Astrocyte (in vitro differentiated cells and primary cell): ENCODE results near the gene FITM1. TPM values are rescaled to one million over a fixed set of nuclear protein-coding genes. Genes with fewer than 3 reads are reported as not detected.

Experiments
- DNase-seq: peaks from one replicate; pipeline ENCODE4 v3.0.0-alpha.2; 2010; ENCODE audit warnings: low read depth
- FAIRE-seq: peaks from 2 replicates; lab custom pipeline; 2011; peaks lifted over from hg19 to GRCh38; lab: Jason Lieb, UNC
- H2AFZ ChIP-seq: 2 replicates; pipeline ENCODE4 v1.6.0; 2012; ENCODE audit warnings: low read depth, low read length, inconsistent platforms
- H3K27ac ChIP-seq: 2 replicates; pipeline ENCODE4 v1.5.1; 2011; ENCODE audit warnings: low read depth, low read length, inconsistent platforms
- H3K27me3 ChIP-seq: 2 replicates; pipeline ENCODE4 v1.6.0; 2011; ENCODE audit warnings: low read length, inconsistent platforms; ENCODE audit not compliant: insufficient read depth
- H3K36me3 ChIP-seq: 2 replicates; pipeline ENCODE4 v1.5.1; 2011; ENCODE audit warnings: low read length, inconsistent platforms; ENCODE audit not compliant: insufficient read depth
- H3K4me1 ChIP-seq: 2 replicates; pipeline ENCODE4 v1.5.1; 2011; ENCODE audit warnings: low read length, inconsistent platforms; ENCODE audit not compliant: insufficient read depth
- H3K4me2 ChIP-seq: 2 replicates; pipeline ENCODE4 v1.6.0; 2012; ENCODE audit warnings: low read length, inconsistent platforms
- H3K4me3 ChIP-seq: 2 replicates; pipeline ENCODE4 v1.5.1; 2011; ENCODE audit warnings: low read depth, mild to moderate bottlenecking, low read length, inconsistent platforms; ENCODE audit not compliant: insufficient read depth
- H3K79me2 ChIP-seq: 2 replicates; pipeline ENCODE4 v1.6.0; 2012; ENCODE audit warnings: mild to moderate bottlenecking, low read length, inconsistent platforms; ENCODE audit not compliant: insufficient read depth
- H3K9ac ChIP-seq: 2 replicates; pipeline ENCODE4 v1.6.0; 2012; ENCODE audit warnings: mild to moderate bottlenecking, low read length, inconsistent platforms
- H3K9me3 ChIP-seq: 2 replicates; pipeline ENCODE4 v1.5.1; 2012; ENCODE audit warnings: low read depth, mild to moderate bottlenecking, low read length, inconsistent platforms; ENCODE audit not compliant: insufficient read depth
- H4K20me1 ChIP-seq: 2 replicates; pipeline ENCODE4 v1.6.0; 2012; ENCODE audit warnings: low read length, inconsistent platforms; ENCODE audit not compliant: insufficient read depth
- H3K27ac Mint-ChIP-seq: one replicate; pipeline ENCODE4 v1.8.0; 2021; ENCODE audit warnings: mild to moderate bottlenecking, mixed read lengths; ENCODE audit not compliant: unreplicated experiment
- H3K27me3 Mint-ChIP-seq: one replicate; pipeline ENCODE4 v1.8.0; 2021; ENCODE audit warnings: low read depth, mixed read lengths; ENCODE audit not compliant: unreplicated experiment
- H3K36me3 Mint-ChIP-seq: one replicate; pipeline ENCODE4 v1.8.0; 2021; ENCODE audit warnings: low read depth, mixed read lengths; ENCODE audit not compliant: unreplicated experiment
- H3K4me1 Mint-ChIP-seq: one replicate; pipeline ENCODE4 v1.8.0; 2021; ENCODE audit warnings: low read depth, mixed read lengths; ENCODE audit not compliant: unreplicated experiment
- H3K4me3 Mint-ChIP-seq: one replicate; pipeline ENCODE4 v1.8.0; 2021; ENCODE audit warnings: mild to moderate bottlenecking, moderate library complexity, mixed read lengths; ENCODE audit not compliant: unreplicated experiment
- H3K9me3 Mint-ChIP-seq: one replicate; pipeline ENCODE4 v1.8.0; 2021; ENCODE audit warnings: mild to moderate bottlenecking, mixed read lengths; ENCODE audit not compliant: unreplicated experiment
- CTCF ChIP-seq: IDR thresholded peaks from 2 replicates; pipeline ENCODE4 v1.5.1; 2011; ENCODE audit warnings: low read depth, mild to moderate bottlenecking, inconsistent platforms, low read length, moderate library complexity; ENCODE audit not compliant: insufficient read depth
- EZH2 ChIP-seq: IDR thresholded peaks from 2 replicates; pipeline ENCODE4 v1.6.1; 2012; ENCODE audit warnings: mild to moderate bottlenecking, low read length, inconsistent platforms; ENCODE audit not compliant: insufficient read depth
- total RNA-seq: library from RNA; stranded (reverse); gene quantifications from 2 replicates; pipeline ENCODE4 v1.2.1, GENCODE V29; 2021

Gene FITM1
- total RNA-seq, 1 donor from 2014 or later, result 0.25 TPM

- peaks cover 20% of the 10 kb centered on the region for H3K4me1 Mint-ChIP-seq
- FAIRE-seq, result no peak
- Histone ChIP-seq H3K27me3 (no peaks in the 10 kb centered on the region), H3K79me2 (peaks cover 12% of the 10 kb centered on the region), H3K4me2 (peak overlapping the region; percentile 94), H2AFZ (no peak overlapping the region), H4K20me1 (peaks cover 30% of the 10 kb centered on the region), H3K9ac (peak overlapping the region; percentile 90), H3K9me3 (no peaks in the 10 kb centered on the region), H3K27ac (peak overlapping the region; percentile 86), H3K4me1 (peaks cover 12% of the 10 kb centered on the region), H3K4me3 (peak overlapping the region; percentile 74), H3K36me3 (peaks cover 30% of the 10 kb centered on the region)
- DNase-seq, result peak; percentile 26
- peak overlapping the region; percentile 93 for H3K4me3 Mint-ChIP-seq
- no peak for TF ChIP-seq EZH2
- TF ChIP-seq CTCF, result no peak
- H3K27me3 Mint-ChIP-seq, result no peaks in the 10 kb centered on the region
- H3K36me3 Mint-ChIP-seq, result peaks cover 41% of the 10 kb centered on the region
- peak overlapping the region; percentile 99 for H3K27ac Mint-ChIP-seq
- H3K9me3 Mint-ChIP-seq, result no peaks in the 10 kb centered on the region
Measured at GRCh38 chr14:24162093-24162492, 31.6 kb downstream of the FITM1 start.

- Mint-ChIP-seq H3K27me3 (no peaks in the 10 kb centered on the region), H3K9me3 (no peaks in the 10 kb centered on the region), H3K36me3 (peaks cover 41% of the 10 kb centered on the region), H3K4me1 (peaks cover 20% of the 10 kb centered on the region), H3K27ac (no peak overlapping the region), H3K4me3 (no peak overlapping the region)
- Histone ChIP-seq H3K36me3 (peaks cover 23% of the 10 kb centered on the region), H2AFZ (no peak overlapping the region), H3K27me3 (no peaks in the 10 kb centered on the region), H3K4me3 (no peak overlapping the region), H3K79me2 (peaks cover 12% of the 10 kb centered on the region), H3K9me3 (no peaks in the 10 kb centered on the region), H3K4me2 (no peak overlapping the region), H4K20me1 (peaks cover 29% of the 10 kb centered on the region), H3K9ac (no peak overlapping the region), H3K27ac (no peak overlapping the region), H3K4me1 (peaks cover 12% of the 10 kb centered on the region)
- TF ChIP-seq CTCF, result no peak
- no peak for TF ChIP-seq EZH2
- DNase-seq (no peak), FAIRE-seq (no peak)
Measured at GRCh38 chr14:24164518-24164991, 34.1 kb downstream of the FITM1 start.

GRCh38 chr14:24165785-24166184 is 35.3 kb downstream of the FITM1 start:
- no peaks in the 10 kb centered on the region for H3K9me3 ChIP-seq
- Mint-ChIP-seq H3K4me1 (peaks cover 18% of the 10 kb centered on the region), H3K9me3 (no peaks in the 10 kb centered on the region), H3K36me3 (peaks cover 43% of the 10 kb centered on the region), H3K27me3 (no peaks in the 10 kb centered on the region), H3K4me3 (no peak overlapping the region), H3K27ac (no peak overlapping the region)
- H4K20me1 ChIP-seq, result peaks cover 20% of the 10 kb centered on the region
- H2AFZ ChIP-seq, result no peak overlapping the region
- H3K79me2 ChIP-seq, result peaks cover 12% of the 10 kb centered on the region
- FAIRE-seq (no peak), DNase-seq (no peak)
- H3K27me3 ChIP-seq, result no peaks in the 10 kb centered on the region
- H3K4me1 ChIP-seq, result peaks cover 10% of the 10 kb centered on the region
- no peak overlapping the region for H3K9ac ChIP-seq
- TF ChIP-seq EZH2 (no peak), CTCF (no peak)
- peaks cover 23% of the 10 kb centered on the region for H3K36me3 ChIP-seq
- no peak overlapping the region for H3K4me3 ChIP-seq
- H3K4me2 ChIP-seq, result no peak overlapping the region
- no peak overlapping the region for H3K27ac ChIP-seq
